Activated CD8-positive, alpha-beta T cell treated with anti-CD3 and anti-CD28 coated beads for 36 hours (primary cell): ENCODE data around the gene SAMD4A. TPM values are rescaled to one million over a fixed set of nuclear protein-coding genes. Genes with fewer than 3 reads are reported as not detected.

Experiments used
- ATAC-seq: fragments of 200-7000 bp; cut with Tn5 transposase; one replicate; pipeline ENCODE4 v1.10.0; 2021; ENCODE audit warnings: mild to moderate bottlenecking, moderate library complexity
- CTCF ChIA-PET: fragments of 350-600 bp; sonication (Branson Sonifier 250); formaldehyde crosslinking; loops from one replicate; lab custom pipeline; 2021; ENCODE audit warnings: antibody characterized with exemption; lab: Charles Lee
- POLR2A ChIA-PET: fragments of 350-600 bp; sonication (Branson Sonifier 250); formaldehyde crosslinking; loops from one replicate; lab custom pipeline; 2021; ENCODE audit warnings: antibody characterized with exemption; lab: Charles Lee
- DNase-seq: peaks from one replicate; pipeline ENCODE4 v3.0.0-alpha.2; 2020
- H3K27ac Mint-ChIP-seq: one replicate; pipeline ENCODE4 v1.8.0; 2021; ENCODE audit warnings: mild to moderate bottlenecking, mixed read lengths
- H3K27me3 Mint-ChIP-seq: one replicate; pipeline ENCODE4 v1.8.0; 2021; ENCODE audit warnings: mixed read lengths
- H3K36me3 Mint-ChIP-seq: one replicate; pipeline ENCODE4 v1.8.0; 2021; ENCODE audit warnings: low read depth, mixed read lengths
- H3K4me1 Mint-ChIP-seq: one replicate; pipeline ENCODE4 v1.8.0; 2021; ENCODE audit warnings: low read depth, mixed read lengths
- H3K4me3 Mint-ChIP-seq: one replicate; pipeline ENCODE4 v1.8.0; 2021; ENCODE audit warnings: mild to moderate bottlenecking, moderate library complexity, mixed read lengths
- H3K9me3 Mint-ChIP-seq: one replicate; pipeline ENCODE4 v1.8.0; 2021; ENCODE audit warnings: mixed read lengths
- CTCF ChIP-seq: fragments of 200-600 bp; IDR thresholded peaks from one replicate; pipeline ENCODE4 v1.8.0; 2022; ENCODE audit warnings: antibody characterized with exemption, mild to moderate bottlenecking
- intact Hi-C: fragments of 100-400 bp; cut with micrococcal nuclease; formaldehyde crosslinking; loops from one replicate; pipeline ENCODE4 v1.10.0; 2022
- total RNA-seq, 2 experiments: library from RNA; stranded (reverse); gene quantifications; one replicate each; pipeline ENCODE4 v1.2.3, GENCODE V29; 2021

The SAMD4A gene
- total RNA-seq, 2 experiments from 2014 or later, result 4.5 to 4.9 TPM

- Mint-ChIP-seq H3K27me3 (peaks cover 9% of the 10 kb centered on the region), H3K4me1 (peaks cover 47% of the 10 kb centered on the region), H3K27ac (peak overlapping the region; percentile 79), H3K36me3 (peaks cover 5% of the 10 kb centered on the region), H3K4me3 (peak overlapping the region; percentile 16), H3K9me3 (no peaks in the 10 kb centered on the region)
- ChIA-PET CTCF (interaction anchor here (0.6 to 6.9 kb wide), 56 partner anchors 9 to 410 kb away, joined by 3 to 247 read pairs (median 7); partner anchors contain the start of genes CGRRF1 and SAMD4A), POLR2A (interaction anchor here (0.5 to 2.0 kb wide), 12 partner anchors 12 to 208 kb away, joined by 3 to 17 read pairs (median 4); partner anchors contain the start of gene SAMD4A)
- intact Hi-C loops, result loop anchor here (1.0 to 10.0 kb wide), 4 partner anchors 43 to 329 kb away; partner anchors contain the start of gene CNIH1
- ATAC-seq (peak; percentile 83), DNase-seq (peak; percentile 93)
- no peak for TF ChIP-seq CTCF
These were observed 206.5 kb downstream of the SAMD4A start for GRCh38 chr14:54773171-54774006.

- H3K27ac Mint-ChIP-seq, result no peak overlapping the region
- H3K4me3 Mint-ChIP-seq, result no peak overlapping the region
- H3K36me3 Mint-ChIP-seq, result peaks cover 6% of the 10 kb centered on the region
- ChIA-PET POLR2A (interaction anchor here (1.6 kb wide), 1 partner anchor 10 kb away, joined by 3 read pairs; no protein-coding TSS in a partner anchor), CTCF (interaction anchor here (0.6 to 6.9 kb wide), 40 partner anchors 10 to 410 kb away, joined by 3 to 247 read pairs (median 8); partner anchors contain the start of genes CGRRF1, GMFB and SAMD4A)
- TF ChIP-seq CTCF, result no peak
- ATAC-seq (no peak), DNase-seq (no peak)
- intact Hi-C loops, result loop anchor here (10.0 kb wide), 2 partner anchors 100 to 330 kb away; partner anchors contain the start of gene CNIH1
- peaks cover 47% of the 10 kb centered on the region for H3K4me1 Mint-ChIP-seq
- H3K9me3 Mint-ChIP-seq, result no peaks in the 10 kb centered on the region
- H3K27me3 Mint-ChIP-seq, result peaks cover 7% of the 10 kb centered on the region
These were observed 207.9 kb downstream of the SAMD4A start for GRCh38 chr14:54774824-54775223.

- Mint-ChIP-seq H3K9me3 (no peaks in the 10 kb centered on the region), H3K4me3 (no peak overlapping the region), H3K36me3 (peaks cover 6% of the 10 kb centered on the region), H3K27me3 (peaks cover 7% of the 10 kb centered on the region), H3K27ac (no peak overlapping the region), H3K4me1 (peaks cover 47% of the 10 kb centered on the region)
- CTCF ChIA-PET, result interaction anchor here (0.6 to 6.9 kb wide), 19 partner anchors 18 to 548 kb away, joined by 3 to 247 read pairs (median 14); partner anchors contain the start of genes CGRRF1 and SAMD4A
- no peak for TF ChIP-seq CTCF
- ATAC-seq, result no peak
- no peak for DNase-seq
- intact Hi-C loops, result loop anchor here (2.0 to 10.0 kb wide), 3 partner anchors 29 to 331 kb away; partner anchors contain the start of gene CNIH1
- POLR2A ChIA-PET, result interaction anchor here (0.7 to 3.1 kb wide), 5 partner anchors 9 to 210 kb away, joined by 3 to 21 read pairs (median 3); partner anchors contain the start of gene SAMD4A
These were observed 208.7 kb downstream of the SAMD4A start for GRCh38 chr14:54775486-54776140.

- peak; percentile 53 for ATAC-seq
- Mint-ChIP-seq H3K9me3 (no peaks in the 10 kb centered on the region), H3K4me3 (peak overlapping the region; percentile 36), H3K4me1 (peaks cover 47% of the 10 kb centered on the region), H3K27me3 (peaks cover 7% of the 10 kb centered on the region), H3K27ac (peak overlapping the region; percentile 75), H3K36me3 (peaks cover 6% of the 10 kb centered on the region)
- TF ChIP-seq CTCF, result no peak
- POLR2A ChIA-PET, result interaction anchor here (0.7 to 3.1 kb wide), 8 partner anchors 9 to 211 kb away, joined by 3 to 21 read pairs (median 3); partner anchors contain the start of gene SAMD4A
- intact Hi-C loops, result loop anchor here (2.0 to 10.0 kb wide), 3 partner anchors 28 to 332 kb away; partner anchors contain the start of gene CNIH1
- peak; percentile 94 for DNase-seq
- CTCF ChIA-PET, result interaction anchor here (0.6 to 6.9 kb wide), 16 partner anchors 9 to 211 kb away, joined by 3 to 247 read pairs (median 5); partner anchors contain the start of gene SAMD4A
These were observed 209.6 kb downstream of the SAMD4A start for GRCh38 chr14:54776361-54777001.
